Hepatic stellate cell (primary cell): Measurements from ENCODE around the gene ARHGAP6.
"Not testable (repeated sequence)": the region's sequence is repeated elsewhere in the genome, so short reads cannot be mapped to it uniquely, and the experiment has no call there.

Experiments used
- DNase-seq: peaks from one replicate; pipeline ENCODE4 v3.0.0; 2011; ENCODE audit warnings: low spot score

Gene ARHGAP6

GRCh38 chrX:11399489-11400094, 266.1 kb downstream of the ARHGAP6 start:
- DNase-seq, result no peak

- no peak for DNase-seq
Observed at GRCh38 chrX:11398785-11399184, 266.9 kb downstream of the ARHGAP6 start.

GRCh38 chrX:11398139-11398538, 267.6 kb downstream of the ARHGAP6 start:
- DNase-seq, result no peak

- no peak for DNase-seq
Observed at GRCh38 chrX:11397680-11398079, 268.0 kb downstream of the ARHGAP6 start.

GRCh38 chrX:11395859-11396258, 269.9 kb downstream of the ARHGAP6 start:
- no peak for DNase-seq

- DNase-seq, result no peak
Observed at GRCh38 chrX:11393949-11394654, 271.6 kb downstream of the ARHGAP6 start.

- no peak for DNase-seq
Observed at GRCh38 chrX:11386812-11387211, 278.9 kb downstream of the ARHGAP6 start.

- DNase-seq, result no peak
Observed at GRCh38 chrX:11386001-11386523, 279.7 kb downstream of the ARHGAP6 start.

GRCh38 chrX:11382930-11383329, 282.8 kb downstream of the ARHGAP6 start:
- no peak for DNase-seq

- peak; percentile 2 for DNase-seq
Observed at GRCh38 chrX:11381464-11381863, 284.3 kb downstream of the ARHGAP6 start.

- DNase-seq, result no peak
Observed at GRCh38 chrX:11380187-11380844, 285.4 kb downstream of the ARHGAP6 start.

- no peak for DNase-seq
Observed at GRCh38 chrX:11376163-11376562, 289.6 kb downstream of the ARHGAP6 start.

- no peak for DNase-seq
Observed at GRCh38 chrX:11375614-11376119, 290.1 kb downstream of the ARHGAP6 start.

GRCh38 chrX:11374570-11374969, 291.1 kb downstream of the ARHGAP6 start:
- no peak for DNase-seq

- DNase-seq, result no peak
Observed at GRCh38 chrX:11371106-11371505, 294.6 kb downstream of the ARHGAP6 start.

GRCh38 chrX:11367609-11368430, 297.9 kb downstream of the ARHGAP6 start:
- DNase-seq, result no peak

- no peak for DNase-seq
Observed at GRCh38 chrX:11366998-11367595, 298.6 kb downstream of the ARHGAP6 start.

- no peak for DNase-seq
Observed at GRCh38 chrX:11365426-11365825, 300.3 kb downstream of the ARHGAP6 start.

- no peak for DNase-seq
Observed at GRCh38 chrX:11364835-11365234, 300.9 kb downstream of the ARHGAP6 start.

GRCh38 chrX:11363825-11364224, 301.9 kb downstream of the ARHGAP6 start:
- DNase-seq, result not testable (repeated sequence)

GRCh38 chrX:11363069-11363594, 302.6 kb downstream of the ARHGAP6 start:
- no peak for DNase-seq
